Measurements from ENCODE around the gene RGS21. TPM values are rescaled to one million over a fixed set of nuclear protein-coding genes. Genes with fewer than 3 reads are reported as not detected.

The RGS21 gene
- total RNA-seq, 3 donors from 2014 or later: not detected

DNA sequence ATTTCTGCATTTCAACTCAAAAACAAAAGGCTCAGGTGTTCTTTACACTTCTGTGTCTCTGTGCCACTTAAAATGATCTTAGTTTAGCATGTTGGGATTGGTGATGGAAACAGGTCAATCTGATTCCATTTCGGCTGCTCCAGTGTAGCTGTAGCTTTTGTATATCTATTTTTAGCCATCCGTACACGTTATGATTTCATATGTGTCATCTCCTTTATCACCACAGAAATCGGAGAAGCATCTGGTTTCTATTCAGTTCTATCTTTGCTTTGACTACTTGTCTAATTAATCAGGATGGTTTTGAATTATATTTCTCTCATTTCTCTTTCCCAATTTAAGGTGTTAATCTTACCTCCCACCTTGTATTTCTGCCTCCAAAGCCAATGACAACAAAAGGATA is 41.1 kb downstream of the RGS21 start:
- Mint-ChIP-seq H3K4me1 (ENCODE audit: low read depth) (no peaks in the 10 kb centered on the region), H3K4me3 (no peak overlapping the region), H3K9me3 (no peaks in the 10 kb centered on the region), H3K27me3 (ENCODE audit: low read depth) (no peaks in the 10 kb centered on the region), H3K36me3 (ENCODE audit: insufficient read depth) (no peaks in the 10 kb centered on the region)
- no peak for ATAC-seq
- no peak for DNase-seq

- no peaks in the 10 kb centered on the region for H3K27me3 Mint-ChIP-seq (ENCODE audit: low read depth)
- DNase-seq (no peak), ATAC-seq (no peak)
- H3K4me3 Mint-ChIP-seq: no peak overlapping the region
- no peaks in the 10 kb centered on the region for H3K9me3 Mint-ChIP-seq
- no peaks in the 10 kb centered on the region for H3K36me3 Mint-ChIP-seq (ENCODE audit: insufficient read depth)
- no peaks in the 10 kb centered on the region for H3K4me1 Mint-ChIP-seq (ENCODE audit: low read depth)
These were observed 41.6 kb downstream of the RGS21 start for GRCh38 chr1:192358402-192358801.

GRCh38 chr1:192358822-192359221 is 42.0 kb downstream of the RGS21 start:
- DNase-seq: no peak
- Mint-ChIP-seq H3K27me3 (ENCODE audit: low read depth) (no peaks in the 10 kb centered on the region), H3K36me3 (ENCODE audit: insufficient read depth) (no peaks in the 10 kb centered on the region), H3K4me3 (no peak overlapping the region), H3K9me3 (no peaks in the 10 kb centered on the region), H3K4me1 (ENCODE audit: low read depth) (no peaks in the 10 kb centered on the region)
- no peak for ATAC-seq

DNA sequence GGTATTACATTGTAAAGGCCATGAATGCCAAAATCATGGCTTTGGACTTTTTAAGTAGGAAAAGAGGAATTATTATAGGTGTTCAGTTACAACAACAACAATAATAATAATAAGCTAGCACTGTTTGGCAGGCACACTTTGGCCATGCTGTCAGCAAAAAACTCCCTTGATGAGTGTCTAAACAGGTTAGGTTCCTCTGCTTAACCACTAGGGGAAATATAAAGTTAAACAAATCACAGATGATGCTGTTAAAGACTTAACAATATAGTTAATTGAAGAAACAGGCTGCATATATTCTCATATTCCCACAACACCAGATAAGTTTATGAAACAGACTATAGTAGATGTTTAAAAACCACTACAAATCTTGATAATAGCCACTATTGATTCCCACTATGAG is 46.4 kb downstream of the RGS21 start:
- Mint-ChIP-seq H3K4me3 (no peak overlapping the region), H3K36me3 (ENCODE audit: insufficient read depth) (no peaks in the 10 kb centered on the region), H3K4me1 (ENCODE audit: low read depth) (no peaks in the 10 kb centered on the region), H3K27me3 (ENCODE audit: low read depth) (no peaks in the 10 kb centered on the region), H3K9me3 (no peaks in the 10 kb centered on the region)
- no peak for ATAC-seq
- DNase-seq: no peak

DNA sequence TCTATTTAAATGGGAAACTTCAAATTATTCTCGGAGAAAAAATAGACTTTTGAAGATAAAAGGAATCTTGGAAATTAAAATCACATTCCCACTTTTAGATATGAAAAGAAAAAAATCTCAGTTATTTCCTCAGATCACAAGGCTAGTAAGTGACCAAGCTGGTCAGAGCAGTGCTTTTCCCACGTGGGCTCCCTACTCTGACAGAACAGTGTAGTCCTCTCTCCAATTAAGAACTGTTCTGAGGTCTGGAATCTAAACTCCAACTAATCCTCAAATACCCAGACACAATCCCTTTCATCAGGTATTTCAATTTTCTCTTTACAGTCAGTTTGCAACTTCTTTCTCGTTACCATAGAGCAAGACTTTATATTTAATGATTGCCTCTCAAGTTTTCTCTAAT is 50.6 kb downstream of the RGS21 start:
- no peak for DNase-seq
- ATAC-seq: no peak
- Mint-ChIP-seq H3K27me3 (ENCODE audit: low read depth) (no peaks in the 10 kb centered on the region), H3K4me1 (ENCODE audit: low read depth) (no peaks in the 10 kb centered on the region), H3K9me3 (no peaks in the 10 kb centered on the region), H3K36me3 (ENCODE audit: insufficient read depth) (no peaks in the 10 kb centered on the region), H3K4me3 (no peak overlapping the region)

- Mint-ChIP-seq H3K9me3 (no peaks in the 10 kb centered on the region), H3K27me3 (ENCODE audit: low read depth) (no peaks in the 10 kb centered on the region), H3K4me1 (ENCODE audit: low read depth) (no peaks in the 10 kb centered on the region), H3K36me3 (ENCODE audit: insufficient read depth) (no peaks in the 10 kb centered on the region), H3K4me3 (no peak overlapping the region)
- ATAC-seq (no peak), DNase-seq (no peak)
These were observed 58.5 kb downstream of the RGS21 start for GRCh38 chr1:192375306-192375705.

DNA sequence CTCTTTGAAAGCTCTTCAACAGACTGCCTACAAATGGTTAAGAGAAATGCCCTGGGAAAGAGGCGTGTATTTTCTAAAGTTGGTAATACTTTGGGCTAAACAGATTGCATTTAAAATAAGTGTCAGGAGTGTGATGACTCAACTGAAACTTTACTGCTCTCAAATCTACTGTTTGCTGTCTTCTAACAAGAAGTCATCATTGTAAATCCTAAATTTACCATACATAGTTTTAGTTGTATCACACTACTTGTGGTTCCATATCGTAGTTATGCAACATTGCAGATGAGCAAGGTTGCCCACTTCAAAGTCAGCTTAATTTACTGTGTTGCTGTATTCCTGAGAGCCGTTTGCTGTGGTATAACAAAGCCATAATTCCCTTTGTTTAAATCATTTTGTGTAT is 59.6 kb downstream of the RGS21 start:
- no peak for DNase-seq
- Mint-ChIP-seq H3K36me3 (ENCODE audit: insufficient read depth) (no peaks in the 10 kb centered on the region), H3K4me3 (no peak overlapping the region), H3K9me3 (no peaks in the 10 kb centered on the region), H3K4me1 (ENCODE audit: low read depth) (no peaks in the 10 kb centered on the region), H3K27me3 (ENCODE audit: low read depth) (no peaks in the 10 kb centered on the region)
- no peak for ATAC-seq

DNA sequence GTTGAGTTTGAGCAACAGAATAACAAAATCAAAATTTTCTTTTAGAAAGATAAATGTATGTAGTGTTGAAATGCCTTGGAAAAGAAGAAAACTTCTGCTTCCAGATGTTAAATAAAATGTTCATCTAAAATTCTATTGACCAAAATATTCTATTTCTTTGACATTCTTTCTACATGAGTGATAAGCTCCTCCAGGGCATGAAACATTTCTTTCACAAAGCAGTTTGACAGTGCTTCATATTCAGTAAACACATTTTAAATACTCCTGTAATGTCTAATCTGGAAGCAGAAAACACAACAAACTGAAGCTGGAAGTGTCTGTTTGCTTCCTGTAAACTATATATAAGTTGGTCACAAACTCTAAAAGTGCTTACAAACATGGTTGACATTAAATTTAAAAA is 61.5 kb downstream of the RGS21 start:
- Mint-ChIP-seq H3K9me3 (no peaks in the 10 kb centered on the region), H3K4me1 (ENCODE audit: low read depth) (no peaks in the 10 kb centered on the region), H3K4me3 (no peak overlapping the region), H3K27me3 (ENCODE audit: low read depth) (no peaks in the 10 kb centered on the region), H3K36me3 (ENCODE audit: insufficient read depth) (no peaks in the 10 kb centered on the region)
- ATAC-seq (no peak), DNase-seq (no peak)

DNA sequence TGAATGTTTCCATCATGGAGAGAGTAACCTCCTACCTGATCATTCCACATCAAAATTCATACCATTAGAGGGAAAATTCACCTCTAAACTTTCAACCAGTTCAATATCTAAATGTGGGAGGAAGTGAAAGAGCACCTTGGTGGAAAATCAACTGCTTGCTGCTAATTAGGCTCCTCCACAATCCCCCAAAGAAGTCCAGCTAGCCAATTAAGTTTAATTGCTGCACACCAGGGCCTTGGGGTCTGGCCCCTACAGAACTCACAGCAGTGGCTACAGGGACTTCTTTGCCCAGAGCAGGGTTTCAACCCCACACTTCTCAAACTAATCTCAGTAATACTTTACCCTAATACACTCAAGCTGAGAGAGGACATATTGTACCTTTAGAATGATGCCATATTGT is 62.1 kb downstream of the RGS21 start:
- Mint-ChIP-seq H3K4me3 (no peak overlapping the region), H3K9me3 (no peaks in the 10 kb centered on the region), H3K4me1 (ENCODE audit: low read depth) (no peaks in the 10 kb centered on the region), H3K27me3 (ENCODE audit: low read depth) (no peaks in the 10 kb centered on the region), H3K36me3 (ENCODE audit: insufficient read depth) (no peaks in the 10 kb centered on the region)
- DNase-seq (no peak), ATAC-seq (no peak)

GRCh38 chr1:192379554-192379953 is 62.8 kb downstream of the RGS21 start:
- Mint-ChIP-seq H3K27me3 (ENCODE audit: low read depth) (no peaks in the 10 kb centered on the region), H3K36me3 (ENCODE audit: insufficient read depth) (no peaks in the 10 kb centered on the region), H3K9me3 (no peaks in the 10 kb centered on the region), H3K4me3 (no peak overlapping the region), H3K4me1 (ENCODE audit: low read depth) (no peaks in the 10 kb centered on the region)
- DNase-seq (no peak), ATAC-seq (no peak)

DNA sequence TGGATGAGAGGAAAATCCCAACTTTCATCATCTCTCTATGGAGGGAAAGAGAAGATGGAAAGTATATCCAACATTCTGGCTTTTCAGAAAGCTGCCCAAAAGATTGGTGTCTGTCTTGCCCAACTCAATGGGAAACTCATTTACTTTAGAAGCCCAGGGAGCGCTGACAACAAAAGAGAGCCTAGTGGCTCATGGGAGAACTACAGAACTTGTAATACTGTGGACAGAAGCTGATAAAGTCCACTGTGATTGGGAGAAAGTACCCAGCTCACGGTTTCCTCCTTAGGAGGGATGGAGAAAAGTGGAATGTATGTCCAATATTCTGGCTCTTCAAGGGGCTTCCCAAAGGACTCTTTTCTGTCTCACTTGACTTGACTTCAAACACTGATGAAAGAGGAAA is 66.0 kb downstream of the RGS21 start:
- Mint-ChIP-seq H3K9me3 (peaks cover 3% of the 10 kb centered on the region), H3K4me3 (no peak overlapping the region), H3K4me1 (ENCODE audit: low read depth) (no peaks in the 10 kb centered on the region), H3K36me3 (ENCODE audit: insufficient read depth) (no peaks in the 10 kb centered on the region), H3K27me3 (ENCODE audit: low read depth) (peaks cover 1% of the 10 kb centered on the region)
- no peak for DNase-seq
- no peak for ATAC-seq

DNA sequence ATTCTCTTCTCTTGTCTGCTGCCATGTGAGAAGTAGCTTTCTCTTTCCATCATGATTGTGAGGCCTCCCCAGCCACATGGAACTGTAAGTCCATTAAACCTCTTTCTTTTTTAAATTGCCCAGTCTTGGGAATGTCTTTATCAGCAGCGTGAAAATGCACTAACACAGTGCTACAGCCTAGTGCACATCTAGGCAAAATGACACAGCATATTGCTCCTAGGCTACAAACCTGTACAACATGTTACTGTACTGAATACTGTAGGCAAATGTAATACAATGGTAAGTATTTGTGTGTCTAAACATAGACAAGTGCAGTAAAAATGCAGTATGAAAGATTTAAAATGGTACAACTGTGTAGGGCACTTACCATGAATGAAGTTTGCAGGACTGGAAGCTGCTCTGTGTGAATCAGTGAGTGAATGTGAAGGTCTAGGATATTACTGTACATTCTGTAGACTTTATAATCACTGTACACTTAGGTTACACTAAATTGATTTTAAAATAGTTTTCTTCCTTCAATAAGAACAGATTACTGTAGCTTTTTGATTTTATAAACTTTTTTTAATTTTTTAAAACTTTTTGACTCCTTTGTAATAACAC is 69.4 kb downstream of the RGS21 start:
- Mint-ChIP-seq H3K4me3 (no peak overlapping the region), H3K36me3 (ENCODE audit: insufficient read depth) (no peaks in the 10 kb centered on the region), H3K9me3 (peaks cover 3% of the 10 kb centered on the region), H3K27me3 (ENCODE audit: low read depth) (peaks cover 1% of the 10 kb centered on the region), H3K4me1 (ENCODE audit: low read depth) (no peaks in the 10 kb centered on the region)
- DNase-seq: no peak
- ATAC-seq: no peak

DNA sequence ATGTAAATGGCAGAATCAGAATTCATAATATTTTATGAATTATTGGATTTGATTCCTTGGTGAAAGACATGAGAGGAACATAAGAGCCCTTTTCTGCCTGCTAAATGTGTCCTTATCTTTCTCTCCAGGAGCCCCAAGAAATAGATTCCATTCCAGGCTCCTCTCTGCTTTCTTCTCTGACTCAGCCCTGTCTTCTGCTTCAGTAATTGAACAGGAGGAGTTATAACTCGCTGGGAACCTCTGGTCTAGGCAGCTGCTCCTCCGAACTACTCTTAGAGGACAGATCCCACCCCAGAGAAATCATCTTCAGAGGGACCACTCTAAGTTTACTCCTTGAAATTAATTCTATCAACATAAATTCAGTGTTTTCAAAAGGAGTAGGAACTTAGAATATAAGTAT is 78.4 kb downstream of the RGS21 start:
- Mint-ChIP-seq H3K9me3 (no peaks in the 10 kb centered on the region), H3K36me3 (ENCODE audit: insufficient read depth) (no peaks in the 10 kb centered on the region), H3K4me1 (ENCODE audit: low read depth) (no peaks in the 10 kb centered on the region), H3K27me3 (ENCODE audit: low read depth) (no peaks in the 10 kb centered on the region), H3K4me3 (no peak overlapping the region)
- ATAC-seq: no peak
- DNase-seq: no peak

GRCh38 chr1:192395895-192396294 is 79.1 kb downstream of the RGS21 start:
- Mint-ChIP-seq H3K36me3 (ENCODE audit: insufficient read depth) (no peaks in the 10 kb centered on the region), H3K9me3 (no peaks in the 10 kb centered on the region)

DNA sequence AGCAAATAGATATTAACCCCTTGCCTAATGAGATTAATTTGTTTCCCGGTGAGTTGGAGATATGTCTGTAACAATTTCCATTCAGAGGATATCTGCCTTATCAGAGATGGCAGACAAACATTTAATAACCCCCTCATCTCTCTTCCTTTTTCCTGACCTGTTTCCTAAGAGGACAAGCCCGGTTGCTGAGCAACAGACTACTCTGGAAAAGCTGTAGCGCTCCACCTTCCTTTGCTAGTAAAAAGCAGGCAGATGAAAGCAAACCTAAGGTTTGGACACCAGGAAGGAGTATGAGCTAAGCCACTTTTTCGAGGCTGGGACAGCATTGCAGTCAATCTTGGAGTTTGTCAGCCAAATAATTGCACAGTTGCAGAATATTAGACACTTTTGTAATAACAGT is 82.4 kb downstream of the RGS21 start:
- no peaks in the 10 kb centered on the region for H3K9me3 Mint-ChIP-seq
- no peaks in the 10 kb centered on the region for H3K4me1 Mint-ChIP-seq (ENCODE audit: low read depth)
- DNase-seq (no peak), ATAC-seq (no peak)
- no peaks in the 10 kb centered on the region for H3K27me3 Mint-ChIP-seq (ENCODE audit: low read depth)
- no peak overlapping the region for H3K4me3 Mint-ChIP-seq
- H3K36me3 Mint-ChIP-seq (ENCODE audit: insufficient read depth): no peaks in the 10 kb centered on the region

More at GRCh38 chr1:192395895-192396294, 79.1 kb downstream of the RGS21 start:
- DNase-seq: no peak
- H3K4me3 Mint-ChIP-seq: no peak overlapping the region
- no peaks in the 10 kb centered on the region for H3K4me1 Mint-ChIP-seq (ENCODE audit: low read depth)
- no peak for ATAC-seq
- no peaks in the 10 kb centered on the region for H3K27me3 Mint-ChIP-seq (ENCODE audit: low read depth)

DNA sequence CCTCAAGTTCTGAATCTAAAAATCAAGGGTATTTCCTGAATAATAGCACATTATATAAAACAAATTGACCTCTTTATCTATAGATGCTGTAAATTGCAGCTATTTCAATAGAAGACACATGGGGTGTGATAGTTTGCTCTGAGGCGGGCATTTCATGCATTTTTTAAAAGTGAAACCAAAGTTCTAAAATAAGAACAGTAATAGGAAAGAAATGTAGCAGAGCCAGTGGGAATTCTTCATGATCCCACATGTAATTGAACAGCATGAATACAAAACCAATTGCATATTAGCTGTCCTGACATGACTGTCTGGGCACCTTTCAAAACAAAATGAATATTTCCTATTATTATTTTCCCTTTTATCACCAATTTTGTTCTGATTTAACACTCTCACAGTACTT is 85.0 kb downstream of the RGS21 start:
- no peak overlapping the region for H3K4me3 Mint-ChIP-seq
- ATAC-seq: no peak
- H3K27me3 Mint-ChIP-seq (ENCODE audit: low read depth): no peaks in the 10 kb centered on the region
- H3K4me1 Mint-ChIP-seq (ENCODE audit: low read depth): no peaks in the 10 kb centered on the region
- no peaks in the 10 kb centered on the region for H3K9me3 Mint-ChIP-seq
- DNase-seq: no peak
- H3K36me3 Mint-ChIP-seq (ENCODE audit: insufficient read depth): no peaks in the 10 kb centered on the region
